ENCODE results near the gene SIRT7.

The SIRT7 gene

DNA sequence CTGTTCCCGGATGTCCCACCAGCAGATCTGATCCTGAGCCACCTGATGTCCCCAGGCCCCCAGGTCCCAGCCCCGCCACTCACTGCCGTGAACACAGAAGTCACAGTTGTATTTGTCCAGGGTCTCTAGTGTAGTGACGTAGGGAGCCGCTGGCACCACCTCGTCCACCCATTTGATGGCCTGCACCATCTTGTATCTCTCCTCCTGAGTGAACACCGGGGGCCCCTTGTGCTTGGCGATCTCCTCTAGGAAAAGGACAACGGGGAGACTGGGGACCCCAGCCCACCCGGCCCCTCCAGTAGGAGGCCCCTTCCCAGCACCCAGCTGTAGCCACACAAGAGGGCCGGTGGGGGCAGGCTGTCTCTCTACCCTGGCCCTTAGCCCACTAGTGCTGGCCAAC, 9.2 kb downstream of the SIRT7 start:
- Histone ChIP-seq H3K36me3 (ENCODE audit: insufficient read depth) (peaks cover 10% of the 10 kb centered on the region; the same call in 1 of the 2 replicates), H3K27me3 (ENCODE audit: insufficient read depth, low read depth) (no peaks in the 10 kb centered on the region), H3K9ac (no peak overlapping the region), H3K4me3 (IDR thresholded peaks at IDR 0.05; ENCODE audit: insufficient read depth, low read depth, low read length) (no peak overlapping the region), H3K79me2 (ENCODE audit: insufficient read depth, low read depth) (no peaks in the 10 kb centered on the region; the same call in 1 of the 2 replicates), H2AFZ (ENCODE audit: low read depth) (no peak overlapping the region), H3K4me1 (ENCODE audit: low read depth, poor library complexity, severe bottlenecking) (peaks cover 17% of the 10 kb centered on the region), H3K27ac (no peak overlapping the region), H4K20me1 (ENCODE audit: insufficient read depth) (no peaks in the 10 kb centered on the region), H3K4me2 (no peak overlapping the region)
- TF ChIP-seq, protein P1, sequence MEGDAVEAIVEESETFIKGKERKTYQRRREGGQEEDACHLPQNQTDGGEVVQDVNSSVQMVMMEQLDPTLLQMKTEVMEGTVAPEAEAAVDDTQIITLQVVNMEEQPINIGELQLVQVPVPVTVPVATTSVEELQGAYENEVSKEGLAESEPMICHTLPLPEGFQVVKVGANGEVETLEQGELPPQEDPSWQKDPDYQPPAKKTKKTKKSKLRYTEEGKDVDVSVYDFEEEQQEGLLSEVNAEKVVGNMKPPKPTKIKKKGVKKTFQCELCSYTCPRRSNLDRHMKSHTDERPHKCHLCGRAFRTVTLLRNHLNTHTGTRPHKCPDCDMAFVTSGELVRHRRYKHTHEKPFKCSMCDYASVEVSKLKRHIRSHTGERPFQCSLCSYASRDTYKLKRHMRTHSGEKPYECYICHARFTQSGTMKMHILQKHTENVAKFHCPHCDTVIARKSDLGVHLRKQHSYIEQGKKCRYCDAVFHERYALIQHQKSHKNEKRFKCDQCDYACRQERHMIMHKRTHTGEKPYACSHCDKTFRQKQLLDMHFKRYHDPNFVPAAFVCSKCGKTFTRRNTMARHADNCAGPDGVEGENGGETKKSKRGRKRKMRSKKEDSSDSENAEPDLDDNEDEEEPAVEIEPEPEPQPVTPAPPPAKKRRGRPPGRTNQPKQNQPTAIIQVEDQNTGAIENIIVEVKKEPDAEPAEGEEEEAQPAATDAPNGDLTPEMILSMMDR (conservative IDR thresholded peaks at IDR 0.05; ENCODE audit: low read depth, low read length) = no peak

DNA sequence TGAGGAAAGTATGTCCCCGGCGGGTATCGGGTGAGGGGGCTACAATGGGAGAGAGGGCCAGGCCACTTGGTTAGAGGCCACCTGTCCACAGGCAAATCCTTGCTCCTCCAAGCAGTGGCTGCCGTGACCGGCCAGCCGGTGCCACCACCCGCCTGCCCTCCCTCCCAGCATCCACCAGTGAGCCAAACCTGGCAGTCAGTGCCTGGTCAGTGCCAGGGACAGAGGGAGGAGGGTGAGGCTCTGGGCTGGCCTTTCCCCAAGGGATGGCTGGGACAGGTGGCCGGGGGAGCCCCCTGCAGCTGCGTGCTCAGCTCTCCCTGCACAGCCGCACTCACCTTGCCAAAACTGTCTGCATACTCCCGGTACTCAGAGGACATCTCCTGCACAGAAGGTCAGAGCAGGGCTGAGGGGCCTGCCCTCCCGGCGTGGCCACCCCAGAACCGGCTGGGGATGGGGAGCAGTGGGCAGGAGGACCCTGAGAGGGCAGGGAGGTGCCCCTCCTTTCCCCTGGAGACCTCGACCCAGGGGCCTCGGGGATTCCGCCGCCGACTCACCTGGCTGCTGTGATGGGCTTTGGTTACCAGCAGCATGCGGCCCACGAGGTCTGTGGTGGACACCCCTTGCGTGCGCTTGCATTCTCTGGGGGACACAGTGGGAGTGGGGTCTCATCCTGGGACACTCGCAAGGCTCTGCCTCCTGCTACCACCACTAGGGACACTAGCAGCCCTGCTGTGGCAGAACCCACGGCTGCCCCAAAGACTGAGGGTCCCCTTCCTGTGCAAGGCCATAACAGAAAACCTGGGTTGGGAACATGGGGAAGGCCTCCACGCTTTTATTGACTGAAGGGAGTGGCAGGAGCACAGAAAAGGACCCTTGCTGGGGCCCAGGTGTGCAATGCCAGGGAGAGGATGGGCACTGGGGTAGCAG, 10.5 kb downstream of the SIRT7 start:
- H3K27me3 ChIP-seq (ENCODE audit: insufficient read depth, low read depth) = no peaks in the 10 kb centered on the region
- TF ChIP-seq, protein P1 (conservative IDR thresholded peaks at IDR 0.05; ENCODE audit: low read depth, low read length) = no peak
- H2AFZ ChIP-seq (ENCODE audit: low read depth) = no peak overlapping the region
- H3K4me3 ChIP-seq (IDR thresholded peaks at IDR 0.05; ENCODE audit: insufficient read depth, low read depth, low read length) = no peak overlapping the region
- no peaks in the 10 kb centered on the region for H4K20me1 ChIP-seq (ENCODE audit: insufficient read depth)
- no peaks in the 10 kb centered on the region for H3K36me3 ChIP-seq (ENCODE audit: insufficient read depth)
- peaks cover 17% of the 10 kb centered on the region for H3K4me1 ChIP-seq (ENCODE audit: low read depth, poor library complexity, severe bottlenecking)
- H3K79me2 ChIP-seq (ENCODE audit: insufficient read depth, low read depth) = no peaks in the 10 kb centered on the region
- no peak overlapping the region for H3K9ac ChIP-seq
- H3K4me2 ChIP-seq = no peak overlapping the region
- H3K27ac ChIP-seq = no peak overlapping the region

DNA sequence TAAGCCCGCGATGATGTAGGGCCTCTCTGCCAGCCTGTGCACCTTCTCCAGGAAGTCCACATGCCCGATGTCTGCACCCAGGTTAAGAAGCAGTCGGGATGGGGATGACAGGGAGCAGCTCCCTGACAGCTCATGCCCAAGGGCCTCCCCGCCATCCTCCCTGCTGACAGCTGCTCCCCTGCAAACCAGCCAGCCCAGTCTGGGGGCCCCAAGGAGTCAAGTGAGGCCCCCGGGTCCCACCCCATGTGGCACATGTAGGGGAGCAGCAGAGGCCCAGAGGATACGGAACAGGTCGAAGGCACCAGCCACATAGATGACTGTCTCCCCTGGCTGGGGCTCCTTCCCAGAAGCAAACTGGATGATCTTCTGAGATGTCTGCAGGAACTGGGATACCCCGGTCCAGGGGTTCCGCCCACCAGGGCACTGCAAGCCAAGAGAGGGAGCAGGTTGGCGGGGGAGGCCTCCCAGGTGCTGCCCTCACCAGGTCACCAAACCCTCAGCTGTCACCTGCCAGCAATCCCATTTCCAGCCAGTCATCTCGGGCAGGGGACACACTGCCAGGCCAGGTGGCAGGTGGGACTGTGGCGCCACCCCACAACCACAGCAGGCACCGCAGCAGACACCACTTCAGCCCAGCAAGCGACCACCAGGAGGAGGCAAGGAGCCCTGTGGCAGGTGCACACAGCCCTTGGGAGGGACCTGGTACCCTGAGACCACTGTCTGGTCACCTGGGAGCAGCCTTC, 11.3 kb downstream of the SIRT7 start:
- Histone ChIP-seq H3K27me3 (ENCODE audit: insufficient read depth, low read depth) (no peaks in the 10 kb centered on the region), H3K4me2 (no peak overlapping the region), H4K20me1 (ENCODE audit: insufficient read depth) (no peaks in the 10 kb centered on the region), H3K36me3 (ENCODE audit: insufficient read depth) (no peaks in the 10 kb centered on the region), H2AFZ (ENCODE audit: low read depth) (no peak overlapping the region), H3K9ac (no peak overlapping the region), H3K4me1 (ENCODE audit: low read depth, poor library complexity, severe bottlenecking) (peaks cover 14% of the 10 kb centered on the region), H3K4me3 (IDR thresholded peaks at IDR 0.05; ENCODE audit: insufficient read depth, low read depth, low read length) (no peak overlapping the region), H3K27ac (no peak overlapping the region), H3K79me2 (ENCODE audit: insufficient read depth, low read depth) (no peaks in the 10 kb centered on the region)
- TF ChIP-seq, protein P1 (conservative IDR thresholded peaks at IDR 0.05; ENCODE audit: low read depth, low read length) = 0 out of 2 replicates have a peak, but pooled peaks have one; percentile 18

DNA sequence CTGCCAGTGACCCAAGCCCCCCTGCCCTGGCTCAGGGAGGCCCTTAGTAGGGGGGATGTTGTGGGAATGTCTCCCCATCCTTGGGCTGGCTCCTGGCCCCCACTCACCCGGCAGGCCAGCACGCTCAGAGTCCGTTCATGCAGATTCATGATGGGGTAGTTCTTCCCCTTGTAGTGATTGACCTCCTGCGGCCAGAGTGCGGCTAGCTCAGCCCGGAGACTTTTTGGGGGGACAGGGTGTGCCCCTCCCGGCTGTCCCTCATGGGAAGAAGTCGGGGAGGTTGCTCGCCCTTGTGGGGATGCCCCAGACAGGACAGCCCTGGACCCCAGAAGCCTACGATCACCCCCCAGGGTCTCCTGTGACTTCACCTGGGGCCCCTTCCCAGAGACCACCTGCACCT, 12.0 kb downstream of the SIRT7 start:
- Histone ChIP-seq H3K4me1 (ENCODE audit: low read depth, poor library complexity, severe bottlenecking) (peaks cover 13% of the 10 kb centered on the region), H3K27ac (no peak overlapping the region), H3K27me3 (ENCODE audit: insufficient read depth, low read depth) (no peaks in the 10 kb centered on the region), H3K79me2 (ENCODE audit: insufficient read depth, low read depth) (no peaks in the 10 kb centered on the region), H3K4me3 (IDR thresholded peaks at IDR 0.05; ENCODE audit: insufficient read depth, low read depth, low read length) (no peak overlapping the region), H3K9ac (no peak overlapping the region), H2AFZ (ENCODE audit: low read depth) (no peak overlapping the region), H3K4me2 (no peak overlapping the region), H3K36me3 (ENCODE audit: insufficient read depth) (no peaks in the 10 kb centered on the region), H4K20me1 (ENCODE audit: insufficient read depth) (no peaks in the 10 kb centered on the region)
- TF ChIP-seq, protein P1 (conservative IDR thresholded peaks at IDR 0.05; ENCODE audit: low read depth, low read length) = no peak

Data from KMS-11 (cell line).